ENCODE data around the gene MORN4.
"Not testable (repeated sequence)": the region's sequence is repeated elsewhere in the genome, so short reads cannot be mapped to it uniquely, and the experiment has no call there.

The MORN4 gene

DNA sequence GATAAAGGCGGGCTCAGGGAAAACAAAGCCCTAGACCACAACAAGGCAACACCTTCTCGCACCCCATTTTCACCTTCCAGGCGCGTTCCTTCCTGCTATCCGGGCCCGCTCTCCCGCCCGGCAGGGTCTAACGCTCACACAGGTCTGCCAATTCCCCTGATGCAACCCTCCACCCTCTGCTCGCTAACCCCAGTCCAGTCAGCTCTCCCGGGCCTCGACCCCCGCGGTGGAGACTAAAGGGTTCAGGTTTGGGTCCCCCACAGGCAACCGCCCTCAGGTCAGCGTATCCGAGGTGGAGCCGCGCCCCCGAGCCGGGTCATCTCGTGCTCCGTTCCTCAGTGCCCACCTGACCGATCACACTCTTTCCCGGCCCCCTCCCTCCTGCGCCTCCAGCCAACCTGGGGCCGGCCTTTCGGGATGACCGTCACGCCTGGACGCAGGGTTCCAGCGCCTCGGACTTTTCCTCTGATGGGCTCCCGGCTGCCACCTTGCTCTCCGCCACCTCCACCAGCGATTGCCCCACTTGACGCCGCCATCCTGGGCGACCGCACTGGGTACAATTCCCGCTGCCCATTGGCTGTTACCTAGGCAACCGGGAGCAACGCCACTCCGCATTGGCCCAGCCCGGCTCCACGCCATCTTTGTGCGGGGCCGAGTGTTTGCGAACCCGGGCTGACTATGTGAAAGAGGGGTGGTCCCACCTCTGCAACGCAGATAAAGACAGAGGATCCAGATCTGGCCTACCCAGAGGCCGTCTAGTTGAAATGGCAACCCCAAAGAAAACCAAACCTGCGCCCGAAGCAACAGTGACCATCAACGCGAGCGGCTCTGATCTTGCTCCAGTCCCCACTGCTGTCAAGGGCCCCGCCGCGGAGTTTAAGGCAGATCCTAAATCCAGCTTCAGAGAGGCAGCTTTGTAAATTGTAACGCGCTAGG, at the start of gene MORN4:
Gene MORN4 (minus strand): TSS at position 552 of the 936 bp plus-strand sequence. CDS start 13,847 bp downstream, outside the sequence.
- DNase-seq = peak; percentile 83

DNA sequence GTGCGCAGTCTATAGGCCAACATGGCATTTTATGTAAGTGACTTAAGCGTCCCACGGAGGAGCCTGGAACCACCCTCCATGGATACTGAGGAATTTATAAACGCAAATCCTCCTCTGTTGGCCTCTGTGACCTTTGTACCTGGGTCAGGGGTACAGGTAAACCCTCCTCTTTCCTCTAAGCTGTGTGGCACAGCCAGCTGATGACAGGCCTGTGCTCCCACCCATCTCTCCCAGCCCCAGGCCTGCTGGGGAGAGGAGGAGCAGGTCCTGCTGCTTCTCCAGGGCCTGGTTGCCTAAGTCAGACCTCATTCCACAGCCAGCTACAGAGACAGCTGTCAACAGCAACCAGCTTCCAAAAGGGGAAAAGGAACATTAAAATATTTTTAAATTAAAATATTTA, 48.7 kb upstream of the MORN4 start:
- no peak for DNase-seq

DNA sequence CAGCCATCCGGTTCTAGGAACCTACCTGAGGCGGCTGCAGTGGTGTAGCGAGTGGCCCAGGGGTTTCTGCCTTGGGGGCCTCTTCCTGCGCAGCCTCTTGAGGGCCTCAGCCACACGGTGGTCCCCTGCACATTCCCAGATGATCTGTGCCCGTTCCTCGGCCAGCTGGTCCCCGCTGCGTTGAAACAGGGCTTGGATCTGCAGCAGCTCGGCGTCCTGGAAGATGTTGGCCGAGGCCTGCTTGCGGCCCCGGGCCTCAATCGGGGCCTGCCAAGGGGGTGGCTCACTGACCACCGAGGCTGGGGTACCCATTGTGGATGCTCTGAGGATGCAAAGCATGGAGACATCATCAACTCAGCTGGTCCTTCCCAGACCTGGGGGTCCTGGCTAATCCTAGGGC, 46.3 kb upstream of the MORN4 start:
- DNase-seq = no peak

DNA sequence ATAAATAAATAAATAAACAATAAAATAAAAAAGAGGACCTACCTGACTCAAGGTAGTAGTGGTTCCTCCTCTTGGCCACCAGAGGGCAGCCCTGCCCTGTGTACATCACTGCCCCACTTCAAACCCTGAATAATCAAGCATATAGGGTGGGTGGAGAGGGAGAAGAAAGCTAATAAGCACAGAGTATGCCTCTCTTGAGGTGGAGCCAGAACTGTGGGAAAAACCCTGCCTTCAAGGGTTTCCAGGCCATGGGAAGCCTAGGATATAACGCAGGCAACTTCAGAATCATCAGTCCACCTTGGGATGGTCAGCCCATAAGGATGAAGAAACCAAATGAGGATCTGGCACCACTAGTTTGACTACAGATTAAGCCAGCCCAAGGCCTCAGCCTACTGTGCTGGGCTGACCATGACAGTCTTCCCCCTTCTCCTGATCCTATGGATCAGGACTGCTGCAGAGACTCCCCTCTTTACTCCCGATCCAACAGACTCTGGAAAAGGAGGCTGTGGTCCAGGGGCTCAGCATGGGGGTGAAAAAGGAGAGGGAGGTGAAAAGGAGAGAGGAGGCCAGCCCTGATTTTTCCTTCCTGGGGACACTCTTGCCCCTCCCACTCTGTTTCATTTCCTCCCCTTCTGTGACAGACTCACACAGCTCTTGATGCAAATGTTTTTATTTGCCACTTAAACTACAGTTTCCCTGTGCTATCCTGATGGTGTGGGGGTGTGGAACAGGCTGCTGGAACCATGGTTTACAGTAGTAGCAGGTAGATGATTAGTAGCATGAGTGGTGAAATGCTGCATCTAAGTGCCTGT, 43.7 kb upstream of the MORN4 start:
- DNase-seq = no peak

DNA sequence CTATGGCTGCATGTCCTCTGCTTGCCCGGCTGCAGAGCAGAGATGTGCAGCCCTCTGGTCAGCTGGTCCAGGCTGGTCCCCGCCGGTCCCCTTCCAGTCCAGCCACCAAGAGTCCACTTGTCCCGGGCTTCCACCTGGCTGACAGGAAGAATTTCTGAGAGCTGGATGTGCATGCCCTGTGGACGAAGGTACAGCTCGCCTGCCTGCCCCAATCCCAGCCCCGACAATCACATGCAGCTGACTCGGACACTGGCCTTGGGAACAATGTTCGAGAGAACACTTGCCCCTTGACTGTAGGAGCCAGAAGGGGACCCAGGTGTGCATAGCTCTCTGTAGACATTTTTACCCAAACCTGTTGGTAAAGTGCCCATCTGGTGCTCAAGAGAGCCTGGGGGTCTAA, 41.9 kb upstream of the MORN4 start:
- DNase-seq = no peak

DNA sequence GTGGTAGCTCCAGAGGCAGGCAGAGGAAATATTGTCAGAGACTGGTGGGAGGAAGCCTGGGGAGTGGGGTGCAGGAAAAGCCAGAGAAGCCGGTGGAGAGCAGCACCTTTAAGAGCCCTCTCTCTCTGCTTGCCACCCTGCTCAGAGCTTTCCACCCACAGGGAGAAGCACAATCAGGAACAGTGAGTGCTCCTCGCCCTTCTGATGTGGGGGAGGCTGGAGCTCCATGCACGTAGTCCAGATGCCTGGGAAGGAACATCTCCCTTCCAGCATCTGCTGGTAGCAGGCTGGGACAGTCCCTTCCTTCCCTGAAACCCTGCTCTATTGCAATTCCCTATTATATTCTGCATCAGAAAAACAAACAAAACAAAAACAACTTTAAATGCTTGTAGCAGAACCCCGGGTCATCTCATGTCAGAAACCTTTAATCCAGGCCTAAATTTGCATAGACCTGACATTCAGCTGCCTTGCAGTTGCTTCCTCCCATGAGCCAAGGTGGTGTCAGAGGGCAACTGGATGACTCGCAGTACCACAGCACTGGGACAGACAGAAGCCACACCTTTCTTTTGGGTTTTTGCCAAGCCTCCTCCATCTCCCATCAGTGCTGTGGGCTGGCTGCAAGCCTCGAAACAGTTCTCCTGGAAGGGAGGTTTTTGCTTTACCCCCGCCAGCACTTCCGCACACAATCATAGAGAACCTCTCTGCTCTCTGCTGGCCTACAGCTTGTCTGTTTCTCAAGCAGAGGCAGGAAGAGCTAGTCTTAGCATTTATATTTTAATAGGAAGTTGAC, 40.6 kb upstream of the MORN4 start:
- no peak for DNase-seq

DNA sequence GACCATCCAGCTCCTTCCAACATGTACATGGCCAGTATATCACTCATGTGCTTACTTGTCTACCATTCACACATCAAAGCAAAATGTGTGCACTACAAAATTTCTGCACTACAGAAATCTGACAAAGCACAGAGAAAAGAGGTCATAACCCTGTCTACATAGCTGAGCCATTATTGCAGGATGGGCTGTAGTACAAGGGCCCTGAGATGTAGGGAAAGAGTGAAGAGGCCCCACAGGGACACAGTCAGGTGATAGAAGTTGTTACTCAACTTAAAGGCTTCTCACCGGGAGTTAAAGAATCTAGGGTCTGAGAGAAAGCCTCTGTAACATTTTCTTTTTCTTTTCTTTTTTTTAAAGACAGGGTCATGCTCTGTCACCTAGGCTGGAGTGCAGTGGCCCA, 36.3 kb upstream of the MORN4 start:
- no peak for DNase-seq

DNA sequence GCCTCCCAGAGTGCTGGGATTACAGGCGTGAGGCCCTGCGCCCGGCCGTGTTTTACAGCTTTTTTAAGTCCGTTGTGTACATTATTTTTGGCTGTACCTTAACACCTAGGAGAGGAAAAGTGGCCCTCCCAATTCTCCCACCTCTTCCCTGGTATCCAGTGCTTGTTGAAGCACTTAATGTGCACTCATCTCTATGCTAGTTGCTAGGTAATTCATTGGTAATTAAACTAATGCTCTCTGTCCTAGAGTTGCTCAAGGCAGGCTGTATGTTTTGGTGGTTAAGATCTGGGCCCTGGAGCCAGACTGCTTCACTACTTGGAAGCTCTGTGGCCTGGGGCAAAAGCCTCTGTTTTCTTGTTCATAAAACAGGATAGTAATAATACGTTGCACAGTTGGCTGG, 34.2 kb upstream of the MORN4 start:
- DNase-seq = no peak

DNA sequence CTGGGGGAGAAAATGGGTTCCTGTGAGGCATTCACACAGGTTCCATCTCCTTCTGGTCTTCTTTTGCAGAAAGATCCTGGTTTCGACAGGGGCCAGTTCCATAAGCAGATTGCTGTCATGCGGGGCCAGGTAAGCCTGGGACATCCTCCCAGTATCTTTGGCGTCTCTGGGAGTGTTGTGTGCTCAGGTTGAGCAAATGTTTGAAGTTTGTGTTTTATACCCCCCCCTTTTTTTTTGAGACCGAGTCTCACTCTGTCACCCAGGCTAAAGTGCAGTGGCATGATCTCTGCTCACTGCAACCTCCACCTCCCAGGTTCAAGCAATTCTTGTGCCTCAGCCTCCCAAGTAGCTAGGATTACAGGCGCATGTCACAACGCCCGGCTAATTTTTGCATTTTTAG, 33.7 kb upstream of the MORN4 start:
- no peak for DNase-seq

DNA sequence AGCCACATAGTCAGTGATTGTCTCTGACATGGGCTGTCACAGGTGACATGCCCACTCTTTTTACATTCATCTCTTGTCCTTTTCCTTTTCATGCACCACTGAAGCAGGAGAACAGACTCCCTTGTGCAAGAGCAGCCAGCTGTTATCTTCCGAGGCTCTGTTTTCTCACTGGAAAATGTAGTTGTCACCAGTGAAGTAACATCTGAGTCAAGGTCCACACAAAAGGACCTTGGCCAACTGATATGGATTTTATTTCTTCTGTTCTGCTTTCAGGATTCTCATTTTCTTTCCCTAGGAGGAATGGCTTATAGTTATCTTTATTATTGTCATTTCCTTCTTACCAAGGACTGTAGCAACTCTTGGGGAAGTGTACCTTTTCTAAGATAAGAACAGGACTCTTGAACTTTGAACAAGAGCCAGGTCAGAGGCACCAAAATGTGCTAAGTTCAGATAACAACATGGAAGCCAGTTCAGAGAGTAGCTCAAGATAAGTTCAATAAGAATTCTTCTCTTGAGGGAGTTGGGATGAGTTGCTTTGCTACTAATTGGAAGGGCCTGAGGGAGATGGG, 31.1 kb upstream of the MORN4 start:
- no peak for DNase-seq

DNA sequence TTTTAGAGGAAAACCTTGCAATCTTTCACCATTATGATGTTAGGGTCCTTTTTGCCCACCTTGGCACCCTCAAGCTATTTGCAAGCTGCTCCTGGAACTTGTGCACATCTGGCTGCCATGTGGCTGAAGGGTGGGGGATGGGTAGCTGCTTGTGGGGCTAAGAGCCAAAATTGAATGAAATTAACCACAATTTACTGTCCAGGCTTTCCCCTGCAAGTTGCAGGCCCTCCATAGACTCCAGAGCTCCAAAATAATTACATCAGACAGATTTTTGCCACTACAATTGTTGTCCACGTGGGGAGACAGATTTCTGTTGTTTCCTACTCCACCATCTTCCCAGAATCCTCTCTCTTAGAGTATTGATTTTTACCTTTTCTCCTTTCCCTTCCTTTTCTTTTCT, 26.3 kb upstream of the MORN4 start:
- DNase-seq = no peak

DNA sequence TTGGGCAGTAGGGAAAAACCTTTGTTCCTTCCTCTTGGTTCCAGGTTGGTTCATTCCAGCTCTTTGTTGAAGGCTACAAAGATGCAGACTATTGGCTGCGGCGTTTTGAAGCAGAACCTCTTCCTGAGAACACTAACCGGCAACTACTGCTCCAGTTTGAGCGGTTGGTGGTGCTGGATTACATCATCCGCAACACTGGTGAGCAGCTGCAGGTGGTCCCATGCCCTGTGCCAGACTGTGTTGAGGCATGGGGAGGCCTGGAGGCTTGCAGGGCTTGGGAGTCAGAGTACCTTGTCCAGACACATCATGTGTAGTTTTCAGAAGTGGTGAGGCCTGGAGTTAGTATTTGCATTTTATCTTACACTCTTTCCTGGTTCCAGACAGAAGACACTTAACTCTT, 23.5 kb upstream of the MORN4 start:
- no peak for DNase-seq

DNA sequence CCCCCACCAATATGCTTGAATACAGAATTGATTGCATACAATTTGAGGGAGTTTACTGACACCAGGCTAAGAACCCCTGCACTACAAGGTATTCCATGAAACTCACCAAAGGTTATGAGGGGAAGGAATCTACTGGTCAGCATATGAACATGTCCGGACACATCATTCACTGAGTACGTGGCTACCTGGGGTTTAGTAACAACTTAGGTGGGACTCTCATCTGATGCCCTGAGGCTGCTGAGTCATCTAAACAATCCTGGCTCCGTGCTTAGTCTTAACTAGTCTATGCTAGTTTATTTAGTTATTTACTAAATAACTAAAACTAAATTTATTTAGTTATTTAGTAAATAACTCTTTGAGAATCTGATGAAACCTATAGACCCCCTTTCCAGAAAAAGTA, 18.5 kb upstream of the MORN4 start:
- DNase-seq = peak; percentile 57

DNA sequence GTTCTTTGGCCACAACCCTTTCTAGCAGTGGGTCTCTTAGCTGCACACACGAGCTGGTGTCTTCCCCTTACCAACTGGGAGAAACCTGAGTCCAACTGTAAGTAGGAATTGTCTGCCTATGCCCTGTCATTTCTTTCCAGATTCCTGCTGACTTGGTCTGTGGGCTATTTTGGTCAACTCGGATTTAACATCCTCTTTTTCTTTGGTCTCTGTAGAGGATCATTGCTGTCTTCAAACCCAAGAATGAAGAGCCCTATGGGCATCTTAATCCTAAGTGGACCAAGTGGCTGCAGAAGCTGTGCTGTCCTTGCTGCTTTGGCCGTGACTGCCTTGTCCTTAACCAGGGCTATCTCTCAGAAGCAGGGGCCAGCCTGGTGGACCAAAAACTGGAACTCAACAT, 17.4 kb upstream of the MORN4 start:
- DNase-seq = no peak

DNA sequence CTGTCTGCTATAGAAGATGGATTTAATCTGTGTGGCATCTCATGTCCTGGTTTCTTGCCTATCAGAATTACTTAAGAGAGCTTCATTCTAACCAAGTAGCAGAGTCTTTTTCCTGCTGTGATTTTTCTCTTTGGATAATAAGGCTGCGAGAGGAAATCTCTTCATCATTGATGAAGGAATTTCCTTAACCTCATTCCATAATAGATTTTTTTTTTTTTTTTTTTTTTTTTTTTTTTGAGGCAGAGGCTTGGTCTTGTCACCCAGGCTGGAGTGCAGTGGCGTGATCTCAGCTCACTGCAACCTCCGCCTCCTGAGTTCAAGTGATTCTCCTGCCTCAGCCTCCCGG, 16.1 kb upstream of the MORN4 start:
- DNase-seq = not testable (repeated sequence)

DNA sequence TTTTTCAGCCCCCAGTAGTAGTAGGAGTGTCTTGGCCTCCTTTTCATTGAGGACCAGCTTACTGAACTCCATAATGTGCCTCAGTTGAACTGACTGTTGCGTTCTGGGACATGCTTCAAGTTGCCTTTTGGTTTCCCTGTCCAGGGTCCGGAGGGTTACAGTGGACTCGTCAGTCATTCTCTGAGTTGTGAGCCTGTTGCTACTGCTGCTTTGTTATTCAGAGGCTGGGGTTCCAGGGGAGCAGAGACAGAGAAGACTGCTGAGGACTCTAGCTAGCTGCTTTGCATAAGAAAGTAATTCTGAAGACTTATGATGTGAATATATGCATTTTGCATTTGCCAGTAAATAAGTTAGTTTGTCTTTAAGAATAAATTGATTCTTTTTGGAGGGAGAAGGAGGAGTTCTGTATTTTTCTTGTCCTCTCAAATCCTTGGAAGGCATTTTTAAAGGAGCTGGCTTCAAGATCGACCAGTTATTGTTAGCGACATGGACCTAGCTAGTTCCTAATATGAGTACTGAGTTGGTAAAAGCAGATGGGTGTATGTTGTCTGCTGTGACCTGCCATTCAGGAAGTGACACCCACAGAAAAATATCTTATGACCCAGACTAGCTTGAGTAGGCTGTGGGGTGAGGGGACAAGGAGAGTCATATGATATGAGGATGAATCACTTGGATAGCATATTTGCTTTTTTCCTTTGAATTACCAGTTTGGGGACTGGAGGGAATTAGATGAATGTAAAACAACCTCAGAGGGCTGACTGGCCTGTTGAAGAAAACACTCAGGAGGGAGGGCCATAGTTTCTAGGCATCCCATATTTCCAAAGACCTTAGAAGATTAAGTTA, 15.5 kb upstream of the MORN4 start:
- DNase-seq = peak; percentile 49

DNA sequence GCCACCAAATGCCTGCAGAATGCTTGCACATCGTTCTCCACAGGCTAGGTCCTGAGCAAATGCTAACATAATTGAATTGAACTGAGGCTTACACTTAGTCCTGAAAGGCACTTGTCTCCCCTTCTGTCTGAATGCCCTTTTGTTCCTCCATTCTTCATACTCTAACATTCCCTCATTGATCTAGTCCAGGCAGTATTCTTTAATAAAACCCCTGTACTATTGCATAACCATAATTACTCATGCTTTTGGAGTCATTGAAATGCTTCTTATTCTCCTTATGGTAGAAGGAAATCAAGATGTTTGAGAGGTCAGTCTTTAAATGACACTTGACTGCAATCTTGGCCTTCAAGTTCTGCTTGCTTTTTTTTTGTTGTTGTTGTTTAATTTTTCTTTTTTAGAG, 14.3 kb upstream of the MORN4 start:
- DNase-seq = no peak

DNA sequence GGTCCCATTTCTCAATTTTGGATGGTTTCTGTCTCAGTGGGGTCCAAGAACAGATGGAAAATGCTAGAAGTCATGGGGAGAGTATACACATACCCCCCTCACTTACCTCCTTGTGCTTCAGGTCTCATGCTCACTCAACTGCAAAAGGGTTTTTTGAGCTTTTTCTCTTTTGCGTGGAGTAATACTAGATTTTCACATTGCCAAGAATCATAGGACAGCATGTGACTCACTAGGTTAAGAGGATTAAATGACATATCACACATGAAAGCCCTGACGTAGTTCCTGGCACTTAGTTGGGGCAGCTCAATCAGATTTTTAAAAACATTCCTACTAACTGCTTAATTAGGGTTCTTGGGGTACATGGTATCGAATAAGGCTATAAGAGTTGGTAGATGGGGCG, 11.6 kb upstream of the MORN4 start:
- DNase-seq = no peak

DNA sequence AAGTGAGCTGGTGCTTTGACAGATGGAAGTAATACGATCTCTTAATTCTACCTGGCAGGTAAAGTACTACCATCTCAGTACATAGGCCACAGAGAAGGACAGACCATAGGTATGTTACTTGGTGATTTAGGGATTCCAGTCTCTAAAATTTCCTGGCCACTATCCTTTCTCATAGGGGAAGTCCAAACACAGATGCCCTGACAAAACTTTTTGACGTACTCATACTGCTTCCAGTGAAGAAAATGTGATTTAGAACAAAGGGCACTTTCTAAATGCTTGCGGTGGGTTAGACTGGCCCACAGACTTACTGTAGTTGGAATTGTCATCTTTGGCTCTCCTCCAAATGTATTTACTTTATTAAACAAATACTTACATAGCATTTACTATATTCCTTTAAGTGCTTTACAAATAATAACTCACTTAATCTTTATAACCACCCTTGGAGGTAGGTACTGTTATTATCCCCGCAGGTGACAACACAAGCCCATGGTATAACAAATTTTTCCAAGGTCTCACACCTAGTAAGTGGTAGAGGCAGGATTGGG, 10.2 kb upstream of the MORN4 start:
- no peak for DNase-seq

DNA sequence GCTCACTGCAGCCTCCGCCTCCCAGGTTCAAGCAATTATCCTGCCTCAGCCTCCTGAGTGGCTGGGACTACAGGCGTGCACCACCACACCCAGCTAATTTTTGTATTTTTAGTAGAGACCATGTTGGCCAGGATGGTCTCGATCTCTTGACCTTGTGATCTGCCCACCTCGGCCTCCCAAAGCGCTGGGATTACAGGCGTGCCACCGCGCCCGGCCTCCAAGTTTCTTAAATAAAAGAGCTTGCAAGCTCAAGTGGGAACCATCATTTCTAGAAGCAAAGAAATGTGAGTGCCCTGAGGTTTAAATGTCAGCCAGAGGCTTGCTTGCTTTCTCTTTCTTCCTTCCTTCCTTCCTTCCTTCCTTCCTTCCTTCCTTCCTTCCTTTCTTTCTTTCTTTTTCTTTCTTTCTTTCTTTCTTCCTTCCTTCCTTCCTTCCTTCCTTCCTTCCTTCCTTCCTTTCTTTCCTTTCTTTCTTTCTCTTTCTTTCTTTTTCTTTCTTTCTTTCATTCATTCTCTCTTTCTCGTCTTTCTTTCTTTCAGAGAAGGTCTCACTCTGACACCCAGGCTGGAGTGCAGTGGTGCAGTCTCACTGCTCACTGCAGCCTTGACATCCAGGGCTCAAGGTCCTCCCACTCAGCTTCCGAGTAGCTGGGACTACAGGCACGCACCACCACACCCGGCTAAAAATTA, 9.3 kb upstream of the MORN4 start:
- DNase-seq = not testable (repeated sequence)

Data from 8988T (cell line).